B cell (primary cell): ENCODE data around the gene EYS. TPM values are rescaled to one million over a fixed set of nuclear protein-coding genes. Genes with fewer than 3 reads are reported as not detected.

Experiments used
- ATAC-seq: fragments of 200-7000 bp; cut with Tn5 transposase; one replicate; pipeline ENCODE4 v1.10.0; 2021; ENCODE audit warnings: low read depth, mild to moderate bottlenecking, moderate number of reproducible peaks, moderate library complexity
- CTCF ChIA-PET: fragments of 350-600 bp; sonication (Branson Sonifier 250); formaldehyde crosslinking; loops from one replicate; lab custom pipeline; 2021; ENCODE audit warnings: antibody characterized with exemption, inconsistent platforms; lab: Charles Lee
- POLR2A ChIA-PET: fragments of 350-600 bp; sonication (Branson Sonifier 250); formaldehyde crosslinking; loops from one replicate; lab custom pipeline; 2021; ENCODE audit warnings: antibody characterized with exemption; lab: Charles Lee
- DNase-seq: peaks from one replicate; pipeline ENCODE4 v3.0.0; 2013
- H2AFZ ChIP-seq: 2 replicates; pipeline ENCODE4 v1.6.1; 2012; ENCODE audit warnings: mild to moderate bottlenecking, low read depth, low read length; ENCODE audit not compliant: insufficient read depth, poor library complexity, severe bottlenecking
- H3K27ac ChIP-seq, 2 donors: 1 replicate in 1 of 2; 2 replicates in 1 of 2; pipeline ENCODE4 v1.5.1; 2012 to 2013; ENCODE audit warnings: low read length in 2 of 2, mild to moderate bottlenecking in 2 of 2, moderate library complexity in 1 of 2
- H3K27me3 ChIP-seq, 4 experiments: fragments of 200-600 bp in 1 of 4; sonication (generic) in 1 of 4; replicated peaks in 1 of 4; 1 replicate in 2 of 4; 2 replicates in 2 of 4; pipeline versions ENCODE4 v1.6.1 to v1.7.0; 2013 to 2016; ENCODE audit warnings: low read length in 3 of 4, mild to moderate bottlenecking in 2 of 4, mixed read lengths in 1 of 4, moderate library complexity in 1 of 4; ENCODE audit not compliant: insufficient read depth in 4 of 4, control insufficient read depth in 3 of 4; ENCODE audit errors: control extremely low read depth in 1 of 4
- H3K36me3 ChIP-seq, 2 experiments: replicated peaks in 1 of 2; 1 replicate in 1 of 2; 2 replicates in 1 of 2; pipeline versions ENCODE4 v1.6.1 to v1.7.1; 2013; ENCODE audit warnings: low read length in 1 of 2; ENCODE audit not compliant: insufficient read depth in 2 of 2, control insufficient read depth in 1 of 2; ENCODE audit errors: control extremely low read depth in 1 of 2, extremely low read depth in 1 of 2
- H3K4me1 ChIP-seq, 2 donors: fragments of 200-600 bp in 1 of 2; sonication (generic) in 1 of 2; 1 replicate in 1 of 2; 2 replicates in 1 of 2; pipeline versions ENCODE4 v1.5.1 to v1.6.1; 2013 to 2017; ENCODE audit warnings: low read length in 2 of 2; ENCODE audit not compliant: control insufficient read depth in 2 of 2, insufficient read depth in 2 of 2
- H3K4me2 ChIP-seq: replicated peaks from 2 replicates; pipeline ENCODE3; 2012; ENCODE audit warnings: mild to moderate bottlenecking, low read depth, low read length; ENCODE audit not compliant: poor library complexity, severe bottlenecking
- H3K4me3 ChIP-seq, 5 experiments: fragments of 200-600 bp in 1 of 5; sonication (generic) in 1 of 5; 1 replicate in 3 of 5; 2 replicates in 2 of 5; pipeline versions ENCODE4 v1.5.1 to v1.7.0; 2011 to 2016; ENCODE audit warnings: low read length in 4 of 5, mild to moderate bottlenecking in 4 of 5, low read depth in 2 of 5, control low read depth in 1 of 5, moderate library complexity in 1 of 5; ENCODE audit not compliant: insufficient read depth in 1 of 5; ENCODE audit errors: control extremely low read depth in 1 of 5, extremely low read depth in 1 of 5
- H3K79me2 ChIP-seq: fragments of 200-600 bp; sonication (generic); one replicate; pipeline ENCODE4 v1.6.0; 2016; ENCODE audit warnings: low read length; ENCODE audit not compliant: control insufficient read depth, insufficient read depth
- H3K9ac ChIP-seq: fragments of 200-600 bp; sonication (generic); 2 replicates; pipeline ENCODE4 v1.6.1; 2017; ENCODE audit warnings: mild to moderate bottlenecking, low read length, moderate library complexity
- H3K9me3 ChIP-seq, 3 donors: one replicate each; pipeline versions ENCODE4 v1.6.1 to v1.7.1; 2013; ENCODE audit warnings: low read length in 2 of 3; ENCODE audit not compliant: control insufficient read depth in 2 of 3, insufficient read depth in 1 of 3; ENCODE audit errors: control extremely low read depth in 1 of 3
- H4K20me1 ChIP-seq: 2 replicates; pipeline ENCODE4 v1.6.0; 2012; ENCODE audit warnings: mild to moderate bottlenecking, low read length; ENCODE audit not compliant: insufficient read depth, control insufficient read depth, poor library complexity, severe bottlenecking
- H3K27ac Mint-ChIP-seq: one replicate; pipeline ENCODE4 v1.8.0; 2021; ENCODE audit warnings: mixed read lengths
- H3K27me3 Mint-ChIP-seq: one replicate; pipeline ENCODE4 v1.8.0; 2021; ENCODE audit warnings: mixed read lengths
- H3K4me1 Mint-ChIP-seq: one replicate; pipeline ENCODE4 v1.8.0; 2021; ENCODE audit warnings: mixed read lengths
- H3K4me3 Mint-ChIP-seq: one replicate; pipeline ENCODE4 v1.8.0; 2021; ENCODE audit warnings: mixed read lengths
- H3K9me3 Mint-ChIP-seq: one replicate; pipeline ENCODE4 v1.8.0; 2022; ENCODE audit warnings: mixed read lengths; ENCODE audit not compliant: insufficient read depth
- CTCF ChIP-seq: fragments of 200-600 bp; IDR thresholded peaks from one replicate; pipeline ENCODE4 v1.8.0; 2022; ENCODE audit warnings: antibody characterized with exemption, mild to moderate bottlenecking
- EZH2 ChIP-seq: IDR thresholded peaks from 2 replicates; pipeline ENCODE4 v1.6.1; 2012; ENCODE audit warnings: borderline replicate concordance, low read depth, mild to moderate bottlenecking, moderate library complexity, low read length; ENCODE audit not compliant: insufficient read depth, poor library complexity, severe bottlenecking
- WGBS: methylation state at CpG from one replicate; pipeline ENCODE4 v1.1.5; 2013; ENCODE audit warnings: missing lambda C conversion rate; ENCODE audit not compliant: insufficient coverage; 5-methylcytosine and 5-hydroxymethylcytosine counted together
- intact Hi-C: fragments of 100-400 bp; cut with micrococcal nuclease; formaldehyde crosslinking; loops from one replicate; pipeline ENCODE4 v1.10.0; 2022
- polyA plus RNA-seq: library from polyadenylated mRNA; depleted of rRNA; stranded (reverse); fragments of >200 nt; gene quantifications from 2 replicates; pipeline ENCODE4 v1.2.3, GENCODE V29; 2012
- total RNA-seq, 2 donors: library from RNA; stranded (reverse); fragments of 120-200 nt in 1 of 2; gene quantifications; 1 replicate in 1 of 2; 2 replicates in 1 of 2; pipeline versions ENCODE4 v1.2.3 to v1.2.4, GENCODE V29; 2013 to 2022

The EYS gene
- total and polyA plus RNA-seq, 2 donors (not counting 1 experiment from before 2014, with no cell fraction given), result not detected

DNA sequence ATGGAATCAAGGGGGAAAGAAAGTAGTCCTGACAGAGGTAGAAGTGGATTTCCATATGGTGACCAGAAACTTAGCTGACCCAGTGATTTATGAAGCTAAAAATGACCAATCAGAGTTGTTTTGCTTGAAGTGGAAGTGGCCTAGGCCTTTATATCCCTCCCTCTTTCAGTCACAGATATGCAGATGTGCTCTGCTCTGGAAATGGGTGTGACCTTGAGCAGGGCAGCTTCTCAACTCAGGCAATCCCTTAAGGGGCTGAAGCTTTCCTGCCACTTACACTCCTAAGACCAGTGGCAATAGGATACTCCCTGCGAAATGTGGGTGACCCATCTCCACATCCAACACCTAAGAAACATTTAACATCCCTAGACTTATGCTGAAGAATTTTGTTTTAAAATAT lies 256.6 kb downstream of the EYS start:
- POLR2A ChIA-PET, result no interaction called here
- Mint-ChIP-seq H3K27ac (no peak overlapping the region), H3K4me3 (no peak overlapping the region), H3K27me3 (no peaks in the 10 kb centered on the region), H3K4me1 (no peaks in the 10 kb centered on the region), H3K9me3 (no peaks in the 10 kb centered on the region)
- ATAC-seq, result no peak
- CTCF ChIA-PET, result no interaction called here
- Histone ChIP-seq H3K4me2 (no peak overlapping the region), H3K9ac (no peak overlapping the region), H3K4me1 (no peaks in the 10 kb centered on the region), H3K79me2 (no peaks in the 10 kb centered on the region), H3K27me3 (no peaks in the 10 kb centered on the region), H3K9me3 (no peaks in the 10 kb centered on the region), H3K36me3 (no peaks in the 10 kb centered on the region), H3K27ac (no peak overlapping the region), H3K4me3 (no peak overlapping the region), H2AFZ (no peak overlapping the region), H4K20me1 (no peaks in the 10 kb centered on the region)
- no peak for DNase-seq
- WGBS, result no CpG with 5 or more reads among the region's 1 CpG
- intact Hi-C loops, result no loop called here
- no peak for TF ChIP-seq EZH2
- no peak for TF ChIP-seq CTCF

DNA sequence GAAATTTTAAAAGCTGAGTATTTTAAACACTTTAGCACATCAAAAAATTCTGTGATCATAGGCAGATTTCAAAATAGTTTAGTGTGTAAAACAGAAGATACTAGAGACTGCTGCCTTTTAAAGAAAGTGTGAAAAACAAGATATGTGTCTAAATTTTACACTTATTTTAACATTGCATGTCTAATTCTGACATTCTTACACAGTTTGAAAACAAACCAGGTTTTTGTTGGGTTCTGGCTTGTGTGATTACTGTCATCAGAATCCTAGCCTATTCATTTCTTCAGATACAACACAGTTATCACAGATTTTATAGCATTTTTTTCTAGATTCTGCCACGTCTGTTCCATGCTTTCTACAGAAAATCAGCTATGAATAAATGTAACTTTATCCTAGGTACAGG lies 257.1 kb downstream of the EYS start:
- no peaks in the 10 kb centered on the region for H3K9me3 ChIP-seq
- ATAC-seq (no peak), DNase-seq (no peak)
- no peaks in the 10 kb centered on the region for H4K20me1 ChIP-seq
- Mint-ChIP-seq H3K27ac (no peak overlapping the region), H3K27me3 (no peaks in the 10 kb centered on the region), H3K4me1 (no peaks in the 10 kb centered on the region), H3K9me3 (no peaks in the 10 kb centered on the region), H3K4me3 (no peak overlapping the region)
- no peaks in the 10 kb centered on the region for H3K4me1 ChIP-seq
- intact Hi-C loops, result no loop called here
- H3K79me2 ChIP-seq, result no peaks in the 10 kb centered on the region
- no CpG with 5 or more reads among the region's 1 CpG for WGBS
- no peak overlapping the region for H3K4me3 ChIP-seq
- H2AFZ ChIP-seq, result no peak overlapping the region
- H3K9ac ChIP-seq, result no peak overlapping the region
- H3K4me2 ChIP-seq, result no peak overlapping the region
- TF ChIP-seq CTCF, result no peak
- TF ChIP-seq EZH2, result no peak
- H3K27me3 ChIP-seq, result no peaks in the 10 kb centered on the region
- no peaks in the 10 kb centered on the region for H3K36me3 ChIP-seq
- no peak overlapping the region for H3K27ac ChIP-seq
- ChIA-PET POLR2A (no interaction called here), CTCF (no interaction called here)
